Renal cortical epithelial cell (primary cell): ENCODE data around the gene IL17RA. TPM values are rescaled to one million over a fixed set of nuclear protein-coding genes. Genes with fewer than 3 reads are reported as not detected.

Experiments
- DNase-seq: peaks from one replicate; pipeline ENCODE4 v3.0.0-alpha.2; 2011; ENCODE audit warnings: low read depth
- total RNA-seq: library from RNA; depleted of rRNA; stranded (reverse); fragments of >200 nt; gene quantifications from 2 replicates; pipeline ENCODE4 v1.2.3, GENCODE V29; 2014

The IL17RA gene
- total RNA-seq, 1 donor from 2014 or later = 17.1 TPM

DNA sequence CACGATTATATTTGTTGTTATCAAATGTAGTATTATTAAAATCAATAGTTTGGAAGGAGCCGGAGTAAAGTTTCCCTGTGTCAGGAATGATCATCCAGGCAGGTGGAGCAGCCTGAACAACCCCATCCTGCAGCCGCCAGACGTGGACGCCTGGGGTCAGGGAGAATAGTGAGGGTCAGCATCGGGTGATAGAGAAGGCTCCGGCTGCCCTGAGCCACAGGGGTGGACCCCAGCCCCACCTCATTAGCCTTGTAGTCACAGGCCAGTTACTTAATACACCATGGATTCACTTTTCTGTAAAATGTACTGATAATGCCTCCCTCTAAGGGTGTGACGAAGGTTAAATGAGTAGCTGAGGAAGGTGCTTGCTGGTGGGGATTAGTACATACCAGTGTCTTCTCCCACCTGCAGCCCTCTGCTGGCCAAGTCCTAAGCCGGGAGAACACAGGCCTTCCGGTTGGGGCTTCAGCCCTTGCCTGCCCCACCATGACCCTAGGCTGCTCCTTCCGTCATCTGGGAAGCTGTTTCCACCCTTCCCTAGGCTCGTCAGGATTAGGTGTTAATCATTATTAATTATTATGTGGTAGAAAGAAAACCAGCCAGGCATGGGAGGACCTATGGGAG is 21.5 kb downstream of the IL17RA start:
- no peak for DNase-seq

DNA sequence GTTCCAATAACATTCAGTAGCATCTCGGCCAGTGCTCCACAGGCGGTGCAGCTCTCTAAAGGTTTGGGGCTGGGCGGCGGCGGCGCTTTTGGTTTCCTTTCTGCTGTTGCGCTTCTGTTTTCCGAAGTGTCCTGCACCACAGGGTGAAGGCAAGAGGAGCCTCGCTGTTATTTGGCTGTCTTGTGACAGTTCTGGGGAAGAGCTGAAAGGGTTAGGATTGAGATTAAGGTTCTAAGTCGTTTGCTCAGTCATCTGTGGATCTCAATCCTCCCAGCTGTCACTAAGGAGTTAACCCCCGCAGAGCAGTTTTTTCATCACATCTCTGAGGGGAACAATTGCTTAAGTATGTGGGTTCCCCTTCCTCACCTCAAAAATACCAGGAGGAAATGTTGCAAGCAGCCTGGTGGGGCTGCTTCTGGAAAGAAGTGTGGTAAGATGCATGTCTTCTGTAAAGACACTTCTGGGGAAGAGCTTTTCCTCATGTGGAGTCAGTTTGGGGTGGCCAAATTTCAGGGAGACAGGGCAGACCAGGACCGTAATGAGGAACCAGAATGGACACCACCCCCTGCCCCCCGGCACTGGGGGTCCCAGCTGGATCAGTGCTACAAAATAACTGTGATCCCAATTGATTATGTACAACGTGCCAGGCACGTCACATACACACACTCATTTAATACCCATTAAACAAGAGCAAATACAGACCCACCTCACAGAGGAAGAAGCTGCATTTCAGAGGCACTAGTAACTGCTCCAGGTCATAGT is 22.2 kb downstream of the IL17RA start:
- DNase-seq = no peak

DNA sequence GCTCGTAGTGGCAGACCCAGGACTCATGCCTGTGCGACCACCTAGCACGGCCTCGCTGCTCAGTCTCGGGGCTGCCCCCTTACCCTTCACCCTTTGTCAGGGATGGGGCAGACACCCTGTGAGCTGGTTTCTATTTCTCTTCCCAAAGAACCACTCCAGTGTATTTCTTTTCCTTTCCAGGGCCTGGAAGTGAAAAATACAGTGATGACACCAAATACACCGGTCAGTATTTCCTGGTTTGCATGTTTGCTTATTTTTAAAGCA is 22.7 kb downstream of the IL17RA start:
- DNase-seq = no peak

DNA sequence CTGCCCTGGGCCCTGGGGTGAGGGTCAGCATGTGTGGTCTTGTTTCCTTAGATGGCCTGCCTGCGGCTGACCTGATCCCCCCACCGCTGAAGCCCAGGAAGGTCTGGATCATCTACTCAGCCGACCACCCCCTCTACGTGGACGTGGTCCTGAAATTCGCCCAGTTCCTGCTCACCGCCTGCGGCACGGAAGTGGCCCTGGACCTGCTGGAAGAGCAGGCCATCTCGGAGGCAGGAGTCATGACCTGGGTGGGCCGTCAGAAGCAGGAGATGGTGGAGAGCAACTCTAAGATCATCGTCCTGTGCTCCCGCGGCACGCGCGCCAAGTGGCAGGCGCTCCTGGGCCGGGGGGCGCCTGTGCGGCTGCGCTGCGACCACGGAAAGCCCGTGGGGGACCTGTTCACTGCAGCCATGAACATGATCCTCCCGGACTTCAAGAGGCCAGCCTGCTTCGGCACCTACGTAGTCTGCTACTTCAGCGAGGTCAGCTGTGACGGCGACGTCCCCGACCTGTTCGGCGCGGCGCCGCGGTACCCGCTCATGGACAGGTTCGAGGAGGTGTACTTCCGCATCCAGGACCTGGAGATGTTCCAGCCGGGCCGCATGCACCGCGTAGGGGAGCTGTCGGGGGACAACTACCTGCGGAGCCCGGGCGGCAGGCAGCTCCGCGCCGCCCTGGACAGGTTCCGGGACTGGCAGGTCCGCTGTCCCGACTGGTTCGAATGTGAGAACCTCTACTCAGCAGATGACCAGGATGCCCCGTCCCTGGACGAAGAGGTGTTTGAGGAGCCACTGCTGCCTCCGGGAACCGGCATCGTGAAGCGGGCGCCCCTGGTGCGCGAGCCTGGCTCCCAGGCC is 23.7 kb downstream of the IL17RA start:
- no peak for DNase-seq

DNA sequence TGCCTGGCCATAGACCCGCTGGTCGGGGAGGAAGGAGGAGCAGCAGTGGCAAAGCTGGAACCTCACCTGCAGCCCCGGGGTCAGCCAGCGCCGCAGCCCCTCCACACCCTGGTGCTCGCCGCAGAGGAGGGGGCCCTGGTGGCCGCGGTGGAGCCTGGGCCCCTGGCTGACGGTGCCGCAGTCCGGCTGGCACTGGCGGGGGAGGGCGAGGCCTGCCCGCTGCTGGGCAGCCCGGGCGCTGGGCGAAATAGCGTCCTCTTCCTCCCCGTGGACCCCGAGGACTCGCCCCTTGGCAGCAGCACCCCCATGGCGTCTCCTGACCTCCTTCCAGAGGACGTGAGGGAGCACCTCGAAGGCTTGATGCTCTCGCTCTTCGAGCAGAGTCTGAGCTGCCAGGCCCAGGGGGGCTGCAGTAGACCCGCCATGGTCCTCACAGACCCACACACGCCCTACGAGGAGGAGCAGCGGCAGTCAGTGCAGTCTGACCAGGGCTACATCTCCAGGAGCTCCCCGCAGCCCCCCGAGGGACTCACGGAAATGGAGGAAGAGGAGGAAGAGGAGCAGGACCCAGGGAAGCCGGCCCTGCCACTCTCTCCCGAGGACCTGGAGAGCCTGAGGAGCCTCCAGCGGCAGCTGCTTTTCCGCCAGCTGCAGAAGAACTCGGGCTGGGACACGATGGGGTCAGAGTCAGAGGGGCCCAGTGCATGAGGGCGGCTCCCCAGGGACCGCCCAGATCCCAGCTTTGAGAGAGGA is 24.5 kb downstream of the IL17RA start:
- no peak for DNase-seq

DNA sequence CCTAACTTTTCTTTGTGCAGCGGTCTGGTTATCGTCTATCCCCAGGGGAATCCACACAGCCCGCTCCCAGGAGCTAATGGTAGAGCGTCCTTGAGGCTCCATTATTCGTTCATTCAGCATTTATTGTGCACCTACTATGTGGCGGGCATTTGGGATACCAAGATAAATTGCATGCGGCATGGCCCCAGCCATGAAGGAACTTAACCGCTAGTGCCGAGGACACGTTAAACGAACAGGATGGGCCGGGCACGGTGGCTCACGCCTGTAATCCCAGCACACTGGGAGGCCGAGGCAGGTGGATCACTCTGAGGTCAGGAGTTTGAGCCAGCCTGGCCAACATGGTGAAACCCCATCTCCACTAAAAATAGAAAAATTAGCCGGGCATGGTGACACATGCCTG is 25.2 kb downstream of the IL17RA start:
- DNase-seq = no peak

DNA sequence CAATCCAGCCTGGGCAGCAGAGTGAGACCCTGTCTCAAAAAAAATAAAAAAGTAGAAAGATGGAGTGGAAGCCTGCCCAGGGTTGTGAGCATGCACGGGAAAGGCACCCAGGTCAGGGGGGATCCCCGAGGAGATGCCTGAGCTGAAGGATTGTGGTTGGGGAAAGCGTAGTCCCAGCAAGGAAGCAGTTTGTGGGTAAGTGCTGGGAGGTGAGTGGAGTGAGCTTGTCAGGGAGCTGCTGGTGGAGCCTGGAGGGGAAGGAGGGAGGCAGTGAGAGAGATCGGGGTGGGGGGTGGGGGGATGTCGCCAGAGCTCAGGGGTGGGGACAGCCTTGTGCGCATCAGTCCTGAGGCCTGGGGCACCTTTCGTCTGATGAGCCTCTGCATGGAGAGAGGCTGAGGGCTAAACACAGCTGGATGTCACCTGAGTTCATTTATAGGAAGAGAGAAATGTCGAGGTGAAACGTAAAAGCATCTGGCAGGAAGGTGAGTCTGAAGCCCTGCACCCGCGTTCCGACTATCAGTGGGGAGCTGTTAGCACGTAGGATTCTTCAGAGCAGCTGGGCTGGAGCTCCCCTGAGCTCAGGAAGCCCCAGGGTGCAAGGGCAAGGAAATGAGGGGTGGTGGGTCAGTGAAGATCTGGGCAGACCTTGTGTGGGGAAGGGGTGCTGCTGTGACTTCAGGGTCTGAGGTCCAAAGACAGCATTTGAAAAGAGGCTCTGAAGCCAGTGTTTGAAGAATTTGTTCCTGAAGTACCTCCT is 26.2 kb downstream of the IL17RA start:
- DNase-seq = no peak

DNA sequence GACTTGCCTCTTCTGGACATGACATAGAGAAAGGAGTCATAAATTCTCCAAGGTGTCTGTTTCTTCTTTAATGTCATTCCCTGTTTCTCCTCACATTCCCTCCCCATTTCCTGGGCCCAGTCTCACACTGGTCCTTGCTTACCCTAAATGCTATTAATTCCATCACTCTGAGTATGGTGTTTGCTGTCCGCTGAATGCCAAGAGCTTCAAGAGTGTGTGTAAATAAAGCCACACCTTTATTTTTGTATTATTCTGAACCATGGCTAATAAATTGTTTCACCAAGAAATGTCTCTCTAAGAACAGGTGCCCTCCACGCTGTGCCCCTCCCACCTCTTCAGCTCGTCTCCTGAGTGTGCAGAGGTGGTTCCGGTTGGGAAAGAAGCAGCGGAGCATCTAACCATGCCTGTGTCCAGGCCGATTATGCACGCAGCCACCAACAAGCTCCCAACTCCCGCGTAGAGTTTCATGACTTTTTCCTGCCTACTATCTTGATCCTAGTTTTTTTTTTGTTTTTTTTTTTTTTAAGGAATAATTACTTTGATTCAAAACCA is 27.8 kb downstream of the IL17RA start:
- peak; percentile 11 for DNase-seq

DNA sequence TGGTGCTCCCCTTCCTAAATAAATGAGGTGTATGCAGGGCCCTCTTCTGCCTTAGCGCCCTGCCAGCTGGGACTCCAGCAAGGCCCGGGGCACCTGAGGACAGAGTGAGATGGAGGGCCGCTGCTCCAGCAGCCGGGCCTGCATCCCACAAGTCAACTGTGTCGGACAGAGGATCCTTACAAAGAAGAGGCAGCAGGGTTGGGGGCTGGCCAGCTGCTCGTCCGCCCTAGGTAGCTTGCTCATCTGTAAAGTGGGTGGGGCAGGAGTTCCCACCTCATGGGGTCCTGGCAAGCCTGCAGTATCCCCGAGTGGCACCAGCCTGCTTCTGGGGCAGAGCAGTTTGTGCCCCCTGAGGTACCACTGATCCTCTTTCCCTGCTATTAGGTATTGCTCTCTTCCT is 28.8 kb downstream of the IL17RA start:
- no peak for DNase-seq

DNA sequence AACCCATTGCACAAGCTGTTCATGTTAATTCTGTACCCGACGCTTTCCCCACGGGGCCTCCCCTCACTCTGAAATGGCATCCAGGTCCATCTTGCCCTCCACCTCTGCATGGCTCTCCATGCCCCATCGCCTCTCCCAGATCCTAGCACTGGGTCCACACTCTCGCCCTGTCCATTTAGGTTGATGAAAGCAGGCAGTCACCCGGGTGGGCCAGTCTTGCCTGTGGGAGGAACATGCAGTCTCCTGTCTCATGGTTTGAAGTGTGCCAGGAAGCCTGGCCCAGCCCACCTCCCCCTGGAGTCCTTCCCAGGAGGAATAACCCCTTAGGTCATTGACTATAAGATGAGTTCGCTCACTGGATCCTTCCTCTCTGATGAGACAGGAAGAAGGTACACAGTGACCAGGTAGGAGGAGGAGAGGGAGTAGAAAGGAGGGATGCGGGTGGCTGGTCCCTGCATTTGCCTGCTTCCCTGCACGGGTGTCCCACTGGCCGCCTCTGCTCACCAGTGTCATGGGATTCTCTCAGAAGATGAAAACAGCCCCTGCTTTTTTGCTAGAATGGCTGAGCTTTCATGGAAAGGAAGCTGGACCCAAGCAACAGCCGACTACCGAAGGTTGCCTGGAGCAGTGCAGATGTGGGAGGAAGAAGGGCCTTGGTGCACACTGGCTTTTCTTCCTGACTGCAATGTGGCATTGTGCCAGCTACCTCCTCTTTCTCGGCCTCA is 29.5 kb downstream of the IL17RA start:
- no peak for DNase-seq

DNA sequence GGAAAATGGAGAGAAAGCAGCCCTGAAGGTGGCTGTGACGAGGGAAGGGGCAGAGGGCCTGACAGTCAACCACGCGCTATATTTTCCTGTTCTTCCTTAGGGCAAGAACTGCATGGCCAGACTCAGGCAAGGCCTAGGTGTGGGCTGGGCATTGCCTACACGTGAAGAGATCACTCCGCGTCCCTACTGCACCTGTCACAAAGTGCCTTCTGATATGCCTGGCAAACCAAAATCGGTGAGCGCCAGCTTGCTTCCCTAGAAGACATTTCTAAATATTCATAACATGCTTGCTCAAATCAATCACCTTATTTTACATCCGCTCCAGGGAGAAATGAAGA is 30.1 kb downstream of the IL17RA start:
- no peak for DNase-seq

DNA sequence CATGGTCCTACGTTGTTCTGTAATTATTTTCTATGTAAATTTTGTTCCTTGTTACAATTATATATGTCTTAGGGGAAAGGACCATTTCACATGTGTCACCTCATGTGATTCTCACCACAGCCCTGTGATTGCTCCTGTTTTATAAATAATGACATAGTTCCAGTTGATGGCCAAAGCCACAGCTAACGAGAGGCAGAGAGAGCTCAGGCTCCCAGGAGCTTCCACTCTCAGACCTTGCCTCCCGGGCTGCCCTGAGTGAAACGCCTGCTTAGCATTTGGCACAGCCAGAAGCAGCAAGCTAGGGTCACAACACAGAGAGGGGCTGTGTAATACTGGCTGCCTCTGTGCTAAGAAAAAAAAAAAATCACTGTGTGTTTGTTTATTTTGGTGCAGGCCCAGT is 30.4 kb downstream of the IL17RA start:
- no peak for DNase-seq

DNA sequence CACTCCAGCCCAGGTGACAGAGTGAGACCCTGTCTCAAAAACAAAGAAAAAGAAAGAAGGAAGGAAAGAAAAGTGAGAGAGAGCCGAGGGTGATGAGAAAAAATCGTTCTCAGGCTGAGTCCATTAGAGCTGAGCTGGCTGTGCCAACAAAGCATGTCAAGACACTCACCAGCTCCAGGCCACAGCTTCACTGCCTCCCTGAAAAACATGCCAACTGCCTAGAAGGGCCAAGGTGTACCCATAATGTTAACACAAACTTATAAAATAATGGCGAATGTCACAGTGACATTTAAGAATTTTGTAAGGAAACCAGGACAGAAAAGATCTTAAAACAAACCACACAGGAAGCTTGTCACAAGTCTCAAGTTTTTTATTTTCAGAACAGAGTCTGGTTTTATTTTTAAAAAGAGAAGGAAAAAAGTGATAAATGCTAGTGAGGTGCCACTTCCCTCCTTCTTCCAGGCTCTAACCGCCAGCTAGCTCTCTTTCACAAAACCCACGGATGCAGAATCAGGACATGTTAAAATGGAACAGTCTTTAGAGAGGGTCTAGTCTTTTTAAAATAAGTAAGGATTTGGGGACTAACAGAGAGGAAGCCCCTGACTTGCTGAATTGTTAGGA is 31.3 kb downstream of the IL17RA start:
- DNase-seq = no peak

DNA sequence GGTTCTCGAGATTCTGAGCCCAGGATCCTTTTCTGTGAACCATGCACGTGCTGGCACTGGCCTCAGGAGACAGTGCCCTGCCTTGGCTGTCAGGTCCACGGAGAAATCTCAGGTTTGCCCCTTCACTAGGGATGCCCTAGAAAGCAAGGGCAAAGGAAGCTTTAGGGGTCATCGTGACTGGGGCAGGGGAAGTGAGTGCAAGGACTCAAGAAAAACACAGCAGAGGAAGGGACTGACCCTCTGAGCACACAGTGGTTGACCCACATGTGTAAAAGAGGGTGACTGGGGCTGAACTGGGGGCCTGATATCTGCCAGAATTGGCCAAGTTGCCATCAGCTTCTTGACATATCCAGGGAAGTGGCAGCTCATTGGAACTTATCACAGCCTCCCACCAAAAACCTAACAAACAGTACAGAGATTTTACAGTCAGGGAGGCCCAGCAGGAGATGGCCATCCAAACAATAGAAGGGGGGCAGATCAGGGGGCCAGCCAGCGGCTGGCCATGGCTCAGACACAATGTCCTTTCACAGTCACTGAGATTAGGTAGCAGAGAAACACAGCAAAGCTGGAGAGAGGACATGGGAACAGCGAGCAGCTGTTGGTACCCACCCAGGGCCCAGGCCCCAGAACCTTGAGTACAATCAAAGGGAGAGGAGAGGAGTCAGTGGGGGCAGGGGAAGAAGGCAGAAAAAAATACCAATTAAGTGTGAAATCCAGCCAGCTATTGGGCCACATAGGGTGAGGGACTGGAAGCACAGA is 32.0 kb downstream of the IL17RA start:
- no peak for DNase-seq

DNA sequence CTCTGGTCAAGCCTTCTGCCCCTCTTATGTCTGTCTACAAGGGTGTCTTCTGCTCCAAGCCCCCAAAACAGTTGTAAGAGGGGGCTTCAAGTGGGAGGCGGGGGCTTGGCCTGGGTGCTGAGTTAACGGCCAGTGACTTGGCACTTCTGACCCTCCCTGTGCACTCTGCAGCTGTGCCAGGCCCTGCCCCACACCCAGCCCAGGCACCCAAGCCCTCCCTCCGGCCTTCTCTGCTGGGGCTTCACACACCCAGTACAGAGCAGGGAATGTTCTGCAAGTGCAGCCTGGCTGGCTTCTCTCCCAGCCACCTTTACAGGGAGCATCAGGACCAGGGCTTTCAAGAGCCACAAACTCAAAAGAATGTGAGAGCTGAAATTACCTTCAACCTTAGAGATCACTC is 32.6 kb downstream of the IL17RA start:
- no peak for DNase-seq

DNA sequence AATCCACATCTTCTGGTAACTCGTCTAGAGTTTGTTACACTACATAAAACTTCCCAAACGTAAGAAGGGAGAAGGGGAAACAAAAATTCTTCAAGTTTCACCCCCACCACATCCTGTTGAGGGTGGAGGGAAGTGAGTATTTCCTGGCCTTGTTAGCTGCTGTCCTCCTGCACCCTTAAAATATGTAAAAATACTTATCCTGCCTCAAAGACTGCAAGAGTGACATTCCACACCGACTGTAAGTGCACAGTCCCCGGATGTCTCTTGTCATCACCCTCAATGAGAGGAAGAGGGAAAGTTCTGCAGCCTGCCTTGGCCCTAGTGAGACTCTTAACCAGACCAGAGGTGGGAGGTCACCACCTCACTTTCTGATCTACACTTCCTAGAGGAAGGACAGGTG is 33.1 kb downstream of the IL17RA start:
- no peak for DNase-seq

DNA sequence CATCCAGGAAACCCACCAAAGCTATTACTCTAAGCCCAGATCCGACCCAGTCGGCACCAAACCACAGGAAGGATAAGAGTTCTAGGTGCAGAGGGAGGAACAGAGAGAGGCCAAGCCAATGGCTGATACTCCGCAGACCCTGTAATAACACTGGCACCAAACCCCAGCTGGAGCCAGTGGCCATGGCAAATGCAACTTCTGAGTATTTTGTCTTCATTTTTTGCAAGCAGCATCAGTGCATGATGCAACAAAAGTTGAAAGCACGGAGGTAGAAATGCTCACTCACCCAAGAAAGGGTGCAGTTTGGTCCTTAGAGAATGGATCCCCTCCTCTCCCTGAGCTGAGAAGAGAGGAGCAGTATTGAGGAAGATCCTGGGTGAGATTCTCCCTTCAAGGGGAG is 33.5 kb downstream of the IL17RA start:
- no peak for DNase-seq

DNA sequence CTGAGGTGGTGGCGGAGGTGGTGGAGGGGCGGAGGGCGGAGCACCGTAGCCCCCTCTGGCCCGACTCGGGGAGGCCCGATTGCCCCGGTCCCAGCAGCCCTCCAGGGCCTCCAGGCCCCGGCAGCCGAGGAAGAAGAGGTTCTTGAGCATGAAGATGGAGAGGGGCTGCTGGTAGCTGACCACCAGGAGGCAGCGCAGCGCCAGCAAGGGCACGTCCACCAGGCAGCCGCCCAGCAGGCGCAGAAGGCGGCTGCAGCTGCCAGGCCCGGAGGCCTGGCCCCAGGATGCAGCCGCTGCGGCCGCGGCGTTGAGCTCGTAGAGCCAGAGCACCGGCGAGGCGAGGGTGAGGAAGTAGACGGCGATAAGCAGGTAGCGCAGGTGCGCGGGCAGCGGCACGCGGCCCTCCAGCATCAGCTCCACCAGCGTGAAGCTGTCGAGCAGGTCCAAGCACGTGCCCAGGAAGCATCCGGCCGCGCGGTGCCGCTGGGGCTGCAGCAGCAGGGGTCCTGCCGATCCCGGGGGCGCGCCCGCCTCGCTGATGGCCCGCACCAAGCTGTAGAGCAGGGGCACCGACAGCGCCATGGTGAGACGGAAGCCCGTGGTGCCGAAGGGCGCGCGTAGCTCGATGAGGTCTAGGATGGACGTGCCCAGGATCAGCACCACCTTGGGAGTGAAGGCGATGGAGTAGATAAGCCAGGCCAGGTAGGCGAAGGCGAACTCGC is 34.8 kb downstream of the IL17RA start:
- DNase-seq = no peak

DNA sequence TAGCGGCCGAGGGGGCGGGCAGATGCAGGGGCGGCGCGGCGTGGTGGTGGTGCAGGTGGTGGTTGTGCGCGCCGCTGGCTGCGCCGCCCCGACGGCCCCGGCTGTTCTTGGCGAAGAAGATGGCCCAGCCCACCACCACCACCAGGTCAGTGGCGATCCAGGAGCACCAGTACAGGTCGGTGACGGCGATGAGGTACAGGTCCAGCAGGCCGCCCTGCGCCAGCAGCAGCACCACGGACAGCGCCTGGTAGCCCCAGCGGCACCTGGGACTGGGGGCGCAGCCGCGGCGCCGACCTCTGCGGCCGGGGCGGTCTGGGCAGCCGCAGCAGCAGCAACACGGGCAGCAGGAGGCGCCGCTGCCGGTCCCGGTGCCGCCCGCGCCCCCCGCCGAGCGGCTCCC is 35.5 kb downstream of the IL17RA start:
- DNase-seq = peak; percentile 14
